PC-3 (cell line): Measurements from ENCODE around the gene POLR2C. TPM values are rescaled to one million over a fixed set of nuclear protein-coding genes. Genes with fewer than 3 reads are reported as not detected.

Source experiments
- ATAC-seq: fragments of 200-7000 bp; cut with Tn5 transposase; 2 replicates; pipeline ENCODE4 v1.9.1; 2020; ENCODE audit warnings: mild to moderate bottlenecking, moderate library complexity
- BruUV-seq: library from RNA; stranded (reverse); fragments of 400-500 nt; replicated peaks from 2 replicates; lab custom pipeline; 2021; lab: Mats Ljungman, UMichigan
- CTCF ChIA-PET: fragments of 300-600 bp; sonication (Branson Sonifier 250); formaldehyde crosslinking; loops from one replicate; lab custom pipeline; 2022; ENCODE audit warnings: antibody characterized with exemption; lab: Charles Lee
- POLR2A ChIA-PET: fragments of 300-600 bp; sonication (Branson Sonifier 250); formaldehyde crosslinking; loops from one replicate; lab custom pipeline; 2022; ENCODE audit warnings: antibody characterized with exemption; ENCODE audit not compliant: unreplicated experiment; lab: Charles Lee
- DNase-seq: peaks from one replicate; pipeline ENCODE4 v3.0.0-alpha.2; 2015
- H2AFZ ChIP-seq: fragments of 300-600 bp; sonication (generic); 2 replicates; pipeline ENCODE4 v1.6.0; 2016; ENCODE audit warnings: antibody characterized with exemption, low read length
- H3F3A ChIP-seq: fragments of 300-600 bp; sonication (generic); one replicate; pipeline ENCODE4 v1.6.0; 2017; ENCODE audit warnings: antibody characterized with exemption, low read length, control low read depth, mild to moderate bottlenecking; ENCODE audit not compliant: unreplicated experiment
- H3K27ac ChIP-seq: fragments of 300-600 bp; sonication (generic); 2 replicates; pipeline ENCODE4 v1.5.1; 2016; ENCODE audit warnings: mild to moderate bottlenecking, low read length
- H3K27me3 ChIP-seq: fragments of 300-600 bp; sonication (generic); 2 replicates; pipeline ENCODE4 v1.6.1; 2016; ENCODE audit warnings: low read length, mixed read lengths
- H3K36me3 ChIP-seq: fragments of 300-600 bp; sonication (generic); 2 replicates; pipeline ENCODE4 v1.6.1; 2016; ENCODE audit warnings: low read depth, mixed run types, low read length, mixed read lengths
- H3K4me1 ChIP-seq: fragments of 300-600 bp; sonication (generic); 2 replicates; pipeline ENCODE4 v1.5.1; 2016; ENCODE audit warnings: low read length; ENCODE audit not compliant: insufficient read depth
- H3K4me2 ChIP-seq: fragments of 300-600 bp; sonication (generic); 2 replicates; pipeline ENCODE4 v1.6.0; 2016; ENCODE audit warnings: low read length
- H3K4me3 ChIP-seq: fragments of 300-600 bp; sonication (generic); 2 replicates; pipeline ENCODE4 v1.5.1; 2016; ENCODE audit warnings: mild to moderate bottlenecking, low read length, mixed read lengths
- H3K79me2 ChIP-seq: fragments of 300-600 bp; sonication (generic); 2 replicates; pipeline ENCODE4 v1.6.1; 2017; ENCODE audit warnings: low read length, mixed read lengths
- H3K9ac ChIP-seq: fragments of 300-600 bp; sonication (generic); 2 replicates; pipeline ENCODE4 v1.6.0; 2016; ENCODE audit warnings: mild to moderate bottlenecking, low read length
- H3K9me2 ChIP-seq: fragments of 300-600 bp; sonication (generic); replicated peaks from 2 replicates; pipeline ENCODE4 v1.6.1; 2016; ENCODE audit warnings: mixed run types, low read length, mixed read lengths
- H3K9me3 ChIP-seq: fragments of 300-600 bp; sonication (generic); 2 replicates; pipeline ENCODE4 v1.6.1; 2016; ENCODE audit warnings: low read length, mixed read lengths
- H4K20me1 ChIP-seq: fragments of 300-600 bp; sonication (generic); 2 replicates; pipeline ENCODE4 v1.6.1; 2016; ENCODE audit warnings: low read length, mixed read lengths
- CTCF ChIP-seq: fragments of 300-600 bp; sonication (generic); conservative IDR thresholded peaks from 2 replicates; pipeline ENCODE4 v1.5.1; 2017; ENCODE audit warnings: antibody characterized with exemption, low read depth, mild to moderate bottlenecking, low read length
- EZH2 ChIP-seq: fragments of 300-600 bp; sonication (generic); IDR thresholded peaks from one replicate; pipeline ENCODE4 v1.6.1; 2017; ENCODE audit warnings: antibody characterized with exemption, mild to moderate bottlenecking, low read length; ENCODE audit not compliant: unreplicated experiment
- EZH2phosphoT487 ChIP-seq: fragments of 300-600 bp; sonication (generic); IDR thresholded peaks from 2 replicates; pipeline ENCODE4 v1.6.1; 2018; ENCODE audit warnings: mild to moderate bottlenecking, antibody characterized with exemption, low read length, borderline replicate concordance
- intact Hi-C: fragments of 100-400 bp; cut with micrococcal nuclease; formaldehyde crosslinking; loops from 2 replicates; pipeline ENCODE4 v1.9.0; 2023
- total RNA-seq: library from RNA; depleted of rRNA; stranded (reverse); fragments of >200 nt; gene quantifications from 2 replicates; pipeline ENCODE4 v1.2.3, GENCODE V29; 2014

The POLR2C gene
- total RNA-seq, 1 experiment from 2014 or later = 114 TPM

DNA sequence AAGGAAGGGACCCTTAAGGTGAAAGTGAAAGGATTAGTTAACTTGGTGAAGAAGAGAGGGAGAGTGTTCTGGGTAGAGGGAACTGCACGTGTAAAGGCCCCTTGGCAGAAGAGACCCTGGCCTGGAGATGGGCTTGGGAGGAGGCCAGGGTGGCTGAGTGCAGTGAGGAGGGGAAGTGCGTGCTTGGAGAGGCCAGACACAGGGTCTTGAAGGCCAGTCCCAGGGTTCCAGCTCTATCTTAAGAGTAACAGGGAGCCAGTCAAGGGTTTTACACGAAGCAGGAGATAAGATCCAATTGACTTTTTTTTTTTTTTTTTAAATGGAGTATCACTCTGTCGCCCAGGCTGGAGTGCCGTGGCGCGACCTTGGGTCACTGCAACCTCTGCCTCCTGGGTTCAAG, 39.0 kb downstream of the POLR2C start:
- BruUV-seq = no TSS peak
- Histone ChIP-seq H3K79me2 (no peaks in the 10 kb centered on the region), H3K4me2 (no peak overlapping the region), H3K27ac (no peak overlapping the region), H2AFZ (no peak overlapping the region), H3F3A (no peaks in the 10 kb centered on the region), H3K27me3 (no peaks in the 10 kb centered on the region), H3K9me2 (no peaks in the 10 kb centered on the region), H3K9me3 (no peaks in the 10 kb centered on the region), H3K36me3 (no peaks in the 10 kb centered on the region), H4K20me1 (no peaks in the 10 kb centered on the region), H3K4me3 (no peak overlapping the region), H3K9ac (no peak overlapping the region), H3K4me1 (no peaks in the 10 kb centered on the region)
- DNase-seq (no peak), ATAC-seq (no peak)
- TF ChIP-seq EZH2 (no peak), EZH2phosphoT487 (no peak), CTCF (no peak)
- intact Hi-C loops = no loop called here
- CTCF ChIA-PET = no interaction called here
- POLR2A ChIA-PET = no interaction called here

DNA sequence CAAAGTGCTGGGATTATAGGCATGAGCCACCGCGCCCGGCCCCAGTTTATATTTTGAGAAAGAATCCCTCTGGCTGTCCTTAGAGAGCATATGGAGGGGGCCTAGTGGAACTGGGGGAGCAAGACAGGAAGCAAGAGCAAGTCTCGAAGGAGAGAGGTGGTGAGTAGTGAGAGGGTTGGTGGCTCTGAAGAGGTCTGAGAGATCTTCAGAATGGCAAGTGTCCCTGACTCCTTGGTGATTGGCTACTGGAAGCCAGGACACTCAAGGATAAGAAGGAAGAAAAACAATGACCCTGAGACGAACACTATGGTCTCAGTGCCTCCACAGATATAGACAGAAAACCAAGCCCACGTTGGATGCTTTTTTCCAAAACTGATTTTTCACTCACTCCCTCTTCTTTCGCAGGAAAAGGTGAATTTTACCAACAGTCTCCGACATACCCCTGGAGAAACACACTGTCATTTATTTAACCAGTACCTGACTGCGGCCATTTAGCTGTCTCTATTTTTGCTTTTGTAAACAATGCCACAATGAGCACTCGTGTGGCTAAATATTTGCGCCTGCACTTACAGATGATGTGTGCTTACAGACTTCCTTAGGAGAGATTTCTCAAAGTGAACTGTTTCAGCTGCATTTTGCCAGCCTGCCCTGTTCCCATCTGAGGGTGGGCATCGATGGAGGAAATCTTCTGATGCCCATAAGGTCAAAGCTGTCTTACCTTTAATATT, 39.7 kb downstream of the POLR2C start:
- no peak for TF ChIP-seq CTCF
- no peak for TF ChIP-seq EZH2
- TF ChIP-seq EZH2phosphoT487 = no peak
- Histone ChIP-seq H2AFZ (no peak overlapping the region), H3K4me1 (no peaks in the 10 kb centered on the region), H3K9me2 (no peaks in the 10 kb centered on the region), H4K20me1 (no peaks in the 10 kb centered on the region), H3K36me3 (no peaks in the 10 kb centered on the region), H3K79me2 (no peaks in the 10 kb centered on the region), H3F3A (no peaks in the 10 kb centered on the region), H3K4me3 (no peak overlapping the region), H3K9me3 (no peaks in the 10 kb centered on the region), H3K27me3 (no peaks in the 10 kb centered on the region), H3K4me2 (no peak overlapping the region), H3K9ac (no peak overlapping the region), H3K27ac (no peak overlapping the region)
- ATAC-seq = no peak
- intact Hi-C loops = no loop called here
- no TSS peak for BruUV-seq
- ChIA-PET CTCF (no interaction called here), POLR2A (no interaction called here)
- DNase-seq = no peak

GRCh38 chr16:57503366-57503765, 40.9 kb downstream of the POLR2C start:
- no peak for ATAC-seq

More at GRCh38 chr16:57503366-57503765, 40.9 kb downstream of the POLR2C start:
- no peak for TF ChIP-seq CTCF
- TF ChIP-seq EZH2phosphoT487 = no peak
- TF ChIP-seq EZH2 = no peak
- H3F3A ChIP-seq = no peaks in the 10 kb centered on the region
- no peak overlapping the region for H3K4me2 ChIP-seq
- no peaks in the 10 kb centered on the region for H3K4me1 ChIP-seq
- H4K20me1 ChIP-seq = no peaks in the 10 kb centered on the region
- H2AFZ ChIP-seq = no peak overlapping the region
- CTCF ChIA-PET = no interaction called here
- intact Hi-C loops = no loop called here
- no peaks in the 10 kb centered on the region for H3K36me3 ChIP-seq
- H3K27me3 ChIP-seq = no peaks in the 10 kb centered on the region
- no peaks in the 10 kb centered on the region for H3K9me2 ChIP-seq
- no peaks in the 10 kb centered on the region for H3K79me2 ChIP-seq
- DNase-seq = no peak
- no TSS peak for BruUV-seq
- H3K27ac ChIP-seq = no peak overlapping the region
- H3K9me3 ChIP-seq = no peaks in the 10 kb centered on the region
- POLR2A ChIA-PET = no interaction called here
- H3K4me3 ChIP-seq = no peak overlapping the region
- no peak overlapping the region for H3K9ac ChIP-seq
